Measurements from ENCODE around the gene PAX7.

Gene PAX7

GRCh38 chr1:18778437-18778836, 147.8 kb downstream of the PAX7 start:
- no peak overlapping the region for H2AFZ ChIP-seq (ENCODE audit: low read length)
- TF ChIP-seq EZH2 (IDR thresholded peaks at IDR 0.05; ENCODE audit: borderline replicate concordance, low read length) = no peak
- TF ChIP-seq, protein P1, sequence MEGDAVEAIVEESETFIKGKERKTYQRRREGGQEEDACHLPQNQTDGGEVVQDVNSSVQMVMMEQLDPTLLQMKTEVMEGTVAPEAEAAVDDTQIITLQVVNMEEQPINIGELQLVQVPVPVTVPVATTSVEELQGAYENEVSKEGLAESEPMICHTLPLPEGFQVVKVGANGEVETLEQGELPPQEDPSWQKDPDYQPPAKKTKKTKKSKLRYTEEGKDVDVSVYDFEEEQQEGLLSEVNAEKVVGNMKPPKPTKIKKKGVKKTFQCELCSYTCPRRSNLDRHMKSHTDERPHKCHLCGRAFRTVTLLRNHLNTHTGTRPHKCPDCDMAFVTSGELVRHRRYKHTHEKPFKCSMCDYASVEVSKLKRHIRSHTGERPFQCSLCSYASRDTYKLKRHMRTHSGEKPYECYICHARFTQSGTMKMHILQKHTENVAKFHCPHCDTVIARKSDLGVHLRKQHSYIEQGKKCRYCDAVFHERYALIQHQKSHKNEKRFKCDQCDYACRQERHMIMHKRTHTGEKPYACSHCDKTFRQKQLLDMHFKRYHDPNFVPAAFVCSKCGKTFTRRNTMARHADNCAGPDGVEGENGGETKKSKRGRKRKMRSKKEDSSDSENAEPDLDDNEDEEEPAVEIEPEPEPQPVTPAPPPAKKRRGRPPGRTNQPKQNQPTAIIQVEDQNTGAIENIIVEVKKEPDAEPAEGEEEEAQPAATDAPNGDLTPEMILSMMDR (IDR thresholded peaks at IDR 0.05; ENCODE audit: low read length) = no peak
- H4K20me1 ChIP-seq (ENCODE audit: insufficient read depth, low read length) = no peaks in the 10 kb centered on the region
- H3K9ac ChIP-seq (ENCODE audit: low read length) = no peak overlapping the region
- H3K4me1 ChIP-seq (ENCODE audit: insufficient read depth, low read length, severe bottlenecking) = no peaks in the 10 kb centered on the region
- H3K4me3 ChIP-seq (ENCODE audit: low read depth, low read length, poor library complexity, severe bottlenecking) = no peak overlapping the region
- H3K27ac ChIP-seq (ENCODE audit: low read depth, low read length, poor library complexity, severe bottlenecking) = no peak overlapping the region
- H3K27me3 ChIP-seq (ENCODE audit: insufficient read depth, low read length) = no peaks in the 10 kb centered on the region
- no peak overlapping the region for H3K4me2 ChIP-seq (ENCODE audit: low read length)
- no peaks in the 10 kb centered on the region for H3K79me2 ChIP-seq (ENCODE audit: insufficient read depth, low read length)
- no peaks in the 10 kb centered on the region for H3K36me3 ChIP-seq (ENCODE audit: insufficient read depth, low read length)
- no peaks in the 10 kb centered on the region for H3F3A ChIP-seq (ENCODE audit: insufficient read depth, low read length)
- no peaks in the 10 kb centered on the region for H3K9me3 ChIP-seq (ENCODE audit: low read length)
- no peaks in the 10 kb centered on the region for H3K9me2 ChIP-seq (ENCODE audit: low read depth, low read length)

GRCh38 chr1:18781031-18781430, 150.4 kb downstream of the PAX7 start:
- Histone ChIP-seq H3K9me2 (ENCODE audit: low read depth, low read length) (no peaks in the 10 kb centered on the region), H3K36me3 (ENCODE audit: insufficient read depth, low read length) (no peaks in the 10 kb centered on the region), H3K9me3 (ENCODE audit: low read length) (no peaks in the 10 kb centered on the region), H3K4me3 (ENCODE audit: low read depth, low read length, poor library complexity, severe bottlenecking) (no peak overlapping the region), H3K9ac (ENCODE audit: low read length) (no peak overlapping the region), H4K20me1 (ENCODE audit: insufficient read depth, low read length) (no peaks in the 10 kb centered on the region), H3K79me2 (ENCODE audit: insufficient read depth, low read length) (no peaks in the 10 kb centered on the region), H2AFZ (ENCODE audit: low read length) (no peak overlapping the region), H3K4me2 (ENCODE audit: low read length) (no peak overlapping the region), H3K27ac (ENCODE audit: low read depth, low read length, poor library complexity, severe bottlenecking) (no peak overlapping the region), H3K27me3 (ENCODE audit: insufficient read depth, low read length) (no peaks in the 10 kb centered on the region), H3F3A (ENCODE audit: insufficient read depth, low read length) (no peaks in the 10 kb centered on the region), H3K4me1 (ENCODE audit: insufficient read depth, low read length, severe bottlenecking) (no peaks in the 10 kb centered on the region)
- TF ChIP-seq EZH2 (IDR thresholded peaks at IDR 0.05; ENCODE audit: borderline replicate concordance, low read length) = no peak
- TF ChIP-seq, protein P1 (IDR thresholded peaks at IDR 0.05; ENCODE audit: low read length) = no peak

DNA sequence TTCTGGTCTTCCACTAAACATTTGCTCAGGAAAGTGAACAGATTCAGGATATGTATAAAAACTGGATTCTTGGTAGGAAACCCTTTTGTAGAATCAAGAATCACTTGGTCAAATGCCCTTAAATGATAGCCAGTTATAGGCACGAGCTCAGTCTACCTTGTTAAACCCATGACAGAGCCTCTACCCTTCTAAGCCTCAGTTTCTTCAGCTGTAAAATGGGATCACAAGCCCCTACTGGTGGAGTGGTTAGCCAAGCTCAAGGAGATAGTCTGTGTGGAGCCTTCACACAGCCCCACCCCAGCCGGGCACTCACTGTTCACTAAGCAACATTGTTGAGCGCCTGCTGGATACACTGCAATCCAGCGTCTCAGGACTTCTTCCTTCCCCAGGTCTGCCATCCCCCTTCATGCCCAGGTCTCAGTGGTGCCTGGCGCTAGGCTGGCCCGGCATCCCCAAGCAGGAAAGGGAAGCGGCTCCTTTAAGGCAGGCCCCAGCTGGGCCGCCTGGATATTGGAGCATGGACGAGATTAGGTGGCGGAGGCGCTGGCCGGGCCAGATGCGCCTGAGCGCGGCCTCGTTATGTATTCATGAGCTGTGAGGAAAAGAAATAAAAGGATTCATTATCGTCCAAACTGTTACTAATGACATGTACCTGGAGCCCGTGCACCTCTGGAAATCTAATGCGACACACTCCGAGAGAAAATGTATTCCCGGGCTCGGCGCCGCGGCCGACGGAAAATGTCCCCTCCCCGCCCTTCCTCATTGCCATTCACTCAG, 153.2 kb downstream of the PAX7 start:
- Histone ChIP-seq H3K4me3 (ENCODE audit: low read depth, low read length, poor library complexity, severe bottlenecking) (no peak overlapping the region), H3K27me3 (ENCODE audit: insufficient read depth, low read length) (no peaks in the 10 kb centered on the region), H3F3A (ENCODE audit: insufficient read depth, low read length) (no peaks in the 10 kb centered on the region), H4K20me1 (ENCODE audit: insufficient read depth, low read length) (no peaks in the 10 kb centered on the region), H3K36me3 (ENCODE audit: insufficient read depth, low read length) (no peaks in the 10 kb centered on the region), H3K4me1 (ENCODE audit: insufficient read depth, low read length, severe bottlenecking) (no peaks in the 10 kb centered on the region), H3K9ac (ENCODE audit: low read length) (no peak overlapping the region), H3K79me2 (ENCODE audit: insufficient read depth, low read length) (no peaks in the 10 kb centered on the region), H3K9me2 (ENCODE audit: low read depth, low read length) (no peaks in the 10 kb centered on the region), H3K9me3 (ENCODE audit: low read length) (no peaks in the 10 kb centered on the region), H2AFZ (ENCODE audit: low read length) (no peak overlapping the region), H3K27ac (ENCODE audit: low read depth, low read length, poor library complexity, severe bottlenecking) (no peak overlapping the region), H3K4me2 (ENCODE audit: low read length) (no peak overlapping the region)
- TF ChIP-seq EZH2 (IDR thresholded peaks at IDR 0.05; ENCODE audit: borderline replicate concordance, low read length) = no peak
- TF ChIP-seq, protein P1 (IDR thresholded peaks at IDR 0.05; ENCODE audit: low read length) = no peak
